HUES64 (cell line): Measurements from ENCODE around the gene OR2V1.
"Not testable (repeated sequence)": the region's sequence is repeated elsewhere in the genome, so short reads cannot be mapped to it uniquely, and the experiment has no call there.

ENCODE experiments used
- H3K27ac ChIP-seq: 2 replicates; pipeline ENCODE4 v1.7.0; 2013; ENCODE audit warnings: low read depth, low read length, inconsistent platforms
- H3K27me3 ChIP-seq: 2 replicates; pipeline ENCODE4 v1.6.1; 2013; ENCODE audit warnings: mild to moderate bottlenecking, low read length; ENCODE audit not compliant: insufficient read depth
- H3K36me3 ChIP-seq: 2 replicates; pipeline ENCODE4 v1.6.1; 2013; ENCODE audit warnings: mild to moderate bottlenecking, low read length; ENCODE audit not compliant: insufficient read depth
- H3K4me1 ChIP-seq: 2 replicates; pipeline ENCODE4 v1.6.1; 2013; ENCODE audit warnings: mild to moderate bottlenecking, low read length, moderate library complexity; ENCODE audit not compliant: insufficient read depth
- H3K4me3 ChIP-seq: 2 replicates; pipeline ENCODE4 v1.5.1; 2013; ENCODE audit warnings: mild to moderate bottlenecking, low read length, moderate library complexity
- H3K9ac ChIP-seq: 2 replicates; pipeline ENCODE4 v1.6.1; 2013; ENCODE audit warnings: mild to moderate bottlenecking, low read depth, low read length
- H3K9me3 ChIP-seq: 2 replicates; pipeline ENCODE4 v1.6.1; 2013; ENCODE audit warnings: low read depth, low read length; ENCODE audit not compliant: insufficient read depth
- WGBS: fragments of 150-250, 120-280 bp; methylation state at CpG from one replicate; pipeline ENCODE4 v1.1.7; 2013; ENCODE audit warnings: missing lambda C conversion rate; 5-methylcytosine and 5-hydroxymethylcytosine counted together

Gene OR2V1

GRCh38 chr5:181167814-181168488 is 37.0 kb upstream of the OR2V1 start:
- Histone ChIP-seq H3K27ac (no peak overlapping the region), H3K9ac (no peak overlapping the region), H3K4me1 (no peaks in the 10 kb centered on the region; the same call in 1 of the 2 replicates), H3K36me3 (no peaks in the 10 kb centered on the region), H3K27me3 (peaks cover 58% of the 10 kb centered on the region), H3K4me3 (peak overlapping the region; percentile 77), H3K9me3 (no peaks in the 10 kb centered on the region)
- WGBS: 14% methylated on average over 10 of the region's 11 CpGs

GRCh38 chr5:181166812-181167733 is 36.1 kb upstream of the OR2V1 start:
- Histone ChIP-seq H3K4me3 (peak overlapping the region; percentile 21; the same call in 1 of the 2 replicates), H3K27ac (no peak overlapping the region), H3K9ac (no peak overlapping the region), H3K4me1 (no peaks in the 10 kb centered on the region; the same call in 1 of the 2 replicates), H3K27me3 (peaks cover 52% of the 10 kb centered on the region), H3K9me3 (no peaks in the 10 kb centered on the region), H3K36me3 (no peaks in the 10 kb centered on the region)
- 79% methylated on average over 4 of the region's 6 CpGs for WGBS

GRCh38 chr5:181164076-181164952 is 33.3 kb upstream of the OR2V1 start:
- H3K9ac ChIP-seq: no peak overlapping the region
- H3K27ac ChIP-seq: no peak overlapping the region
- 71% methylated on average over 48 of the region's 52 CpGs for WGBS
- peaks cover 32% of the 10 kb centered on the region for H3K27me3 ChIP-seq
- H3K4me3 ChIP-seq: peak overlapping the region; percentile 78
- peaks cover 4% of the 10 kb centered on the region for H3K4me1 ChIP-seq
- H3K9me3 ChIP-seq: no peaks in the 10 kb centered on the region
- H3K36me3 ChIP-seq: no peaks in the 10 kb centered on the region

- H3K9me3 ChIP-seq: no peaks in the 10 kb centered on the region
- H3K9ac ChIP-seq: 0 out of 2 replicates have a peak overlapping the region, but pooled peaks have one; percentile 25
- peak overlapping the region; percentile 78 for H3K4me3 ChIP-seq
- peaks cover 25% of the 10 kb centered on the region for H3K27me3 ChIP-seq
- WGBS: 13% methylated on average over 14 of the region's 16 CpGs
- no peaks in the 10 kb centered on the region for H3K36me3 ChIP-seq
- H3K4me1 ChIP-seq: peaks cover 4% of the 10 kb centered on the region
- no peak overlapping the region for H3K27ac ChIP-seq
Observed at GRCh38 chr5:181163487-181164075, 32.6 kb upstream of the OR2V1 start.

- peak overlapping the region; percentile 45 for H3K4me3 ChIP-seq
- no peaks in the 10 kb centered on the region for H3K36me3 ChIP-seq
- H3K27ac ChIP-seq: no peak overlapping the region
- no peak overlapping the region for H3K9ac ChIP-seq
- H3K9me3 ChIP-seq: no peaks in the 10 kb centered on the region
- 80% methylated on average over 4 of the region's 4 CpGs for WGBS
- peaks cover 4% of the 10 kb centered on the region for H3K4me1 ChIP-seq
- H3K27me3 ChIP-seq: peaks cover 10% of the 10 kb centered on the region; the same call in 1 of the 2 replicates
Observed at GRCh38 chr5:181161534-181162175, 30.7 kb upstream of the OR2V1 start.

- H3K4me1 ChIP-seq, H3K36me3 ChIP-seq, H3K9me3 ChIP-seq, H3K9ac ChIP-seq: not testable (repeated sequence)
- 0 out of 2 replicates have a peak overlapping the region, but pooled peaks have one; percentile 28 for H3K27ac ChIP-seq
- 38% methylated on average over 16 of the region's 48 CpGs for WGBS
- H3K4me3 ChIP-seq: peak overlapping the region; percentile 45
- peaks cover 14% of the 10 kb centered on the region; the same call in 1 of the 2 replicates for H3K27me3 ChIP-seq
Observed at GRCh38 chr5:181160755-181161533, 30.0 kb upstream of the OR2V1 start.

- Histone ChIP-seq H3K4me1 (peaks cover 4% of the 10 kb centered on the region), H3K27me3 (peaks cover 14% of the 10 kb centered on the region; the same call in 1 of the 2 replicates), H3K9ac (no peak overlapping the region; the same call in 1 of the 2 replicates), H3K9me3 (no peaks in the 10 kb centered on the region), H3K36me3 (no peaks in the 10 kb centered on the region), H3K4me3 (peak overlapping the region; percentile 42), H3K27ac (peak overlapping the region; percentile 88; the same call in 1 of the 2 replicates)
- 73% methylated on average over 18 of the region's 21 CpGs for WGBS
Observed at GRCh38 chr5:181160152-181160754, 29.3 kb upstream of the OR2V1 start.

GRCh38 chr5:181159286-181160151 is 28.6 kb upstream of the OR2V1 start:
- WGBS: 56% methylated on average over 19 of the region's 20 CpGs
- Histone ChIP-seq H3K4me3 (no peak overlapping the region), H3K27ac (peak overlapping the region; percentile 88; the same call in 1 of the 2 replicates), H3K27me3 (peaks cover 14% of the 10 kb centered on the region; the same call in 1 of the 2 replicates), H3K9me3 (no peaks in the 10 kb centered on the region), H3K36me3 (no peaks in the 10 kb centered on the region), H3K4me1 (peaks cover 4% of the 10 kb centered on the region), H3K9ac (no peak overlapping the region)

- no peak overlapping the region for H3K4me3 ChIP-seq
- no peak overlapping the region for H3K9ac ChIP-seq
- H3K9me3 ChIP-seq: no peaks in the 10 kb centered on the region
- peaks cover 4% of the 10 kb centered on the region for H3K4me1 ChIP-seq
- 94% methylated on average over 3 of the region's 3 CpGs for WGBS
- H3K36me3 ChIP-seq: no peaks in the 10 kb centered on the region
- peaks cover 14% of the 10 kb centered on the region; the same call in 1 of the 2 replicates for H3K27me3 ChIP-seq
- no peak overlapping the region for H3K27ac ChIP-seq
Observed at GRCh38 chr5:181158869-181159268, 27.9 kb upstream of the OR2V1 start.
